ENCODE measurements around the gene DNAJB8.

The DNAJB8 gene

DNA sequence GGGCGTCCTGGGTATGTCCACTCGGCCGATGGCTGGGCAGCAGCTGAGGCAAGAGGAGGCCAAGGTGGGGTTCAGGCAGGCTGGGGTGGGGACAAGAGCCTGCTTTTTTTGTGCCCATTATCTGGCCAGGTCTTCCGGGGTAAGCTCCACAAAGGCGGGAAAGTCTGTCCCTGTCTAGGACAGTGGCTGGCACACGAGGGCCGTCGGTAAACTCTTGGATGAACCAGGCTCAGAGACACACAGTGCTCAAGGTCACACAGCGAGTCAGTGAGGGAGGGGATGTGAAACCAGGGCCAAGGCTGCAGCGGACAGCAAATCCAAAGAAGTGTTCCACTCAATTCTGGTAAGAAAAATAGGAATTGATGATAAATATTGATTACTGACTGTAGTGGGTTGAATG, 2.9 kb downstream of the DNAJB8 start:
- DNase-seq: no peak

DNA sequence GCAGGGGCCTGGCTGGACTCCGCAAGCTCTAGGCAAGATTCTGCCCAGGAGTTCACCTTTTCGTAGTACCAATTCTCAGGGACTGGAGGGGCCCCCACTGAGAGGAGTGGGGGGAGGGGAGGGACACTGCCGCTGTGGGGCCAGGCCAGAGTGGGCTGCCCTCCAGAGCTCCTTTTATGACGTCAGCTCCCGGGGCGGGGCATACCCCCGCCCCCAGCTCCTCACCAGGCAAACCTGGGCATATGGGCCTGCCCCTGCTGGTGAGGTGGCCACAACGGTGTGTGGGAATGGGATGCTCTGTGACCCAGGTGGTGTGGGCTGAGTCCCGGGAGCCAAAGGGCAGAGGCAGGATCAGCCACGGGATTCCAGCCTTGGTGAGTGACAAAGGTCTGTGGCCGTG, 3.3 kb downstream of the DNAJB8 start:
- DNase-seq: no peak

DNA sequence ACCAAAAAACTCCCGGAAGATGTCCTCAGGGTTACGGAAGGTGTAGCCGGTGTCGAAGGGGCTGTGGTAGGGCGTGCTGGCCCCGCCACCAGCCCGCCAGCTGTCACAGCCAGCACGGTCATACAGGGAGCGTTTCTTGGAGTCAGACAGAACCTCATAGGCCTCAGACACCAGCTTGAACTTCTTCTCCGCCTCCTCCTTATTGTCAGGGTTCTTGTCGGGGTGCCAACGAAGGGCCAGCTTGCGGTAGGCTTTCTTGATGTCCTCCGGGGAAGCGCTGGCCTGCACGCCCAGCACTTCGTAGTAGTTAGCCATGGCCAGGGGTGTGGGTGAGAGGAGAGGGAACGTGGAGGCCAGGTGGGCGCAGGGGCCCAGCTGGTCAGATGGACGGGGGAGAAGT, 3.8 kb downstream of the DNAJB8 start:
- no peak for DNase-seq

DNA sequence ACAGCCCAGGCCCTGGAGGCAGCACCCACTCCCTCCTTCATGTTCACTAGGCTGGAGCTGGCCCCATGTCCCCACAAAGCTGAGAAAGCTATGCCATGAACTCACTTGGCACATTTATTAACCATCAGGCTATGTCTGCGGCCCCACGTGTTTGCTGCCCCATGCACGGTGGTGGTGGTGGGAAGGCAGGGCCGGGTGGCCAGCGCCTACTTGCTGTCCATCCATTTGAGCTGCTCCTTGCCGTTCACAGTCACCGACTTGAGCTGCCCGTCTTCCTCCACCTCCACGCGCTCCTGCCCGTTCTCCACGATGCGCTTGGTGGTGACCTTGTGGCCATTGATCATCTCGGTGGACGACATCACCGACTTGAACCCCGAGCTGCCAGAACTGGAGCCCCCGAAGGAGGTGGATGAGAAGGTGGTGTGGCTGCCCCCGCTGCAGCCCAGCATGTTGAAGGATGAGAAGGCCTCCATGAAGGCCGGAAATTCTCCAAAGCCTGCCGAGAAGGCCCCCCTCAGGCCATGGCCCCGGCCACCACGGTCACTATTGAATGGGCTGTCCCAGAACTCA, 4.3 kb downstream of the DNAJB8 start:
- DNase-seq: no peak

DNA sequence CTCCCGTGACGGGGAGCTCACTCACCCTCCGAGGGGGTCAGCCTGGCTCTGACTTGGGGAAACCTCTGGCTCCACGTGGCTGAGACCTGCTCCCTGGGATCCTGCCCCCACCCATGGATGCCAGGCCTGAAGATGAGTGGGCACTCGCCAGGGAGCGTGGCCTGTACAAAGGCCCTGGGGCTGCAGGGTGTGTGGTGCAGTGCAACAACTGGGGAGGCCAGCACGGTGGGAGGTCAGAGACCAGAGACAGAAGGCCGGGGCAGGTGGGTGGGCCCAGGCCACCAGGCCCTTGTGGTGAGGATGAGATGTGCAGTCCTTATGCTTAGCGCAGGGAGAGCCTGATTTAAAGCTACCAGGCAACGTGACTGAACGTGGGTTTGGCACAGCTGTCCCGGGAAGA, 5.0 kb downstream of the DNAJB8 start:
- no peak for DNase-seq

DNA sequence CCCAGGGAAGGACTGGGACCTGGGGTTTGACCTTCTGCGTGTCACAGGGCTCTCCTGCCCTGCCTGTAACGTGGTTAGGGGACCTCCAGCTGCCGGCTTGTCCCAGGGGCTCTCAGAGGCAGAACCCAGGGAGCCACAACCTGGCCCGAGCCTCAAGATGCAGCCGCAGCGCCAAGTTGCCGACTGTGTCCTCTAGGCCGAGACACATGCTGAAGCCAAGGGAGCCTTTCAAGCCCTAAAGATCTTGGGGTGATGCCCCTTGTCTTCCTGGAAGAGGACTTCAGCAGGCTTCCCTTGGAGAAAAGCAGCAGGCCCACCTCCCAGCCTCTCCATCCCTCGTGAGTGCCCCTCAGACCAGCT, 7.2 kb downstream of the DNAJB8 start:
- no peak for DNase-seq

DNA sequence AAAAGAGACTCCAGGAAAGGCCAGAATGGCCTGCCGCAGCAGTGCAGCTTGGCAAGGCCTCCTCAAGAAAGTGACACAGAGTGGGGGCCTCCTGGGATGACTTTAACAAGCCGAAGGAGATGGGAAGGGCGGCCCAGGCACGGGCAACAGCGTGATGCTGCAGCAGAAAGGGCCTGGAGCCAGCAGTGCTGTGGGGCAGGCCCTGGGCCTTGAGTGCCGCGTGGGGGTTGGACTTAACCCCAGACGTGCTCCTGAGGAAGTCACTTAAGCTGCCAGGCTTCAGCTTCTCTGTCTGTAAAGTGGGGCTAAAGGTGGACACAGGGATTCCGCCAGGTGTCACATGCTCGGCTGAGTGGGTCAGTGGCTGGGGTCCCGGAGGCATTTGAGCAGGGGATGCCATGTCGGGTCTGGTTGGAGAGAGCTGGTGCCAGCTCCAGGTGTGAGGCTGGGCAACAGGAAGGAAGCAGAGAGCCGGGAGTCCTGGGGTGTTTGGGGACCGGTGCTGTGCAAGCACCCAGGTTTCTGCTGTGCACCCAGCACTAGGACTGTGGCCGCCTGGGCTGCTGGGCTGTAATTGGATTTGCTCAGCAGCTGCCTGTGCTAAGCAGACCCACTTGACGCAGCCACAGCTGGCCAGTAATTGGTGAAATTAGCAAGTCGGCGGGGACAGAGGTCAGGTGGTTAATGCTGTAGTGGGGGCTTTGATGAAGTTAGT, 7.8 kb downstream of the DNAJB8 start:
- DNase-seq: no peak

DNA sequence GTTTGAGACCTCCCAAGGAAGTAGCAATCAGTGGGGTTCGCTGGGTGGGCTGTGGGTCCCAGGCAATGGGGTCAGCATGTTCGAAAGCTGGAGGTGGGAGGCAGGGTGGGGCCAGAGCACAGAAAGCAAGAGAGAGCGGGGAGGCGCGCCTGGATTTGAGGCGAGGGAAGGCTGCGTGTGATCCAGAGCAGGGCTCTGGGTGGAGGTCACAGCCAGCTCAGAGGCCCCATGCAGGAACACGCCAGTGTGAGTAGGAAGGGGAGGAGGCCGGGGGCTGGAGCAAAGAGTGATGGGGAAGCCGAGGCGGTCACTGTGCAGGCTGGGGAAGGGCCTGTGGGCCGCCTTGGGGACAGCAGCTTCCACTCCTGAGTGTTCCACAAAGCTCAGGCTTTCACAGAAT, 8.8 kb downstream of the DNAJB8 start:
- DNase-seq: no peak

DNA sequence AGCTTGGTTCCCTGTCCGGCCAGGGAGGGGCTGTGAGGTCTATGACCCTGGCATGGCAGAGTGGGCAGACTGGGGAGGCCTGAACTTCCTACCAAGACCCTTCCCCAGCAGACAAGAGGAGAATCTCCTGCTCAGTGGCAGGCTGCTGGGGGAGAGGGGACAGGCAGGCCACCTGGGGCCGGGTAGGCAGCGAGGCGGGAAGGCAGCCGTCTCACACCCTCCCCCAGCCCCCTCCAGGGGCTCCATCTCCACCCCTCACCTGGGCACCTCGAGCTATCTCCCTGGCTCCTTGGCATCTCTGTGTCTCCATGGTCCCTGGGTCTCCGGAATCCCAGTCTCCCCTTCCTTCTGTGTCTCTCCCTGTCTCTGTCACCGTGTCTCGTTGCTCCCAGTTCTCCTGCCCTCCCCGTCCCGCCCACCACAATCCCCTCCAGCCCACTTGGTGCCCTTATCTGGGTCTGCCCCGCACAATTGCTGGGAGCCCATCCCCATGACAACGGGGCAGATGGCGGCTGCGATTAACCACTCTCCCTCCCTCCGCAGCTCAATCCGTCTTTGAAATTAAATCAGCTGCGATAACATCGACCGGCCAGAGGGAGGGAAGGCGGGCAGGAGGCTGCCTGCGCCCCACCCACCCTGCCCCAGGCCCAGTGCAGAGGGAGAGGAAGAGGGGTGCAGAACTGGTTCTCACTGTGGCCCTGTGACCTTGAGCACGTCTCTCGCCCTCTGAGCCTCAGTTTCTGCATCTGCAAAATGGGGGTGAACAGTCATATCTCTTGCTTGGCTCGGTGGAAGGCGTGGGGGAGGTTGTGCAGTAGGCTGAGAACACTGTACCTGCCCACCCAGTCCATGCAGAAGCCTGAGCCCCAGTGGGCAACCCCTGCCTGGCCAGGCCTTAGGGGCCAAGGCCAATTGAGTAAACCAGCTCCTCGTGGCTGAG, 9.6 kb downstream of the DNAJB8 start:
- no peak for DNase-seq

DNA sequence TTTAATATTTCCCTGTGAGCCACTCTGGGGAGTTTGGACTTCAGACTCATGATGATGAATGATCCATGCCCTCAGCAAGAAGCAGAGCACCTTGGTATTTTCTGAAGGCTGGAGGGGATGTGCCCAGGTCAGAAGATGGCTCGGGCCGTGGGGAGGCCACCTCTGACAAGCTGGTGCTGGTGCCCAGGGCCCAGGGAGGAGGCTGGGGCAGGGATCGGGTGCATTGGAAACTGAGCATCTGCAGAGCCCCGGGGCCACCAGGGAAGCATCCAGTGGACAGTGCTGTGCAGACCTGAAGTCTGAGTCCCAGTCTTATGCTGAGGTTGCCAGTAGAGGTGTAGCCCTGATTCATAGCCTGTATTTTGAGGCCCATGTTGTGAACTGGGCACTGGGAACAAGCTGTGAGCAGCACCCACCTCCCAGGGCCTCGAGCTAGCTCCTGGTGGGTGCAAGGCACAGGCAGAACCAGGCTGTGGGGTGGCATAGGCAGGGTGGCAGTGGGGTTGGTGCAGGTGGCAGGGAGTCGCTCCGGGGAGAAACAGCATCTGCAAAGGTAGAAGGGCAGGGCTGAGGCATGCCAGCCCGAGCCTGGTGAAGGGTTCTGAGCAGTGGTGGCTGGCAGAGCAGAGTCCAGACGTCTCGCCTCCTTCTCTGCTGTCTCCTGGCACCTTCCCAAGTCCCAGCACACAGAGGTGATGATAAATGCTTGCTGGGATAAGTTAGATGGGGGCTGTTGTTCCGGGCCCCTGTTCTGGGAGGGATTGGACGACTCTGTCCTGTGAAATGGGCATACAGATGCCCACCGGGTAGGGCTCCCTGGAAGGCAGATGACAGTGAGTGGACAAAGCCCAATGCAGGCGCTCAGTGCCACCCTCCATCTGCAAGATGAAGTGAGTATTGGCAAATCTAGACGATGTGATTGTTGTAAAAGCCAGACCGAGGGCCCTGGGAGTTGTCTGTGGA, 10.6 kb downstream of the DNAJB8 start:
- DNase-seq: no peak

DNA sequence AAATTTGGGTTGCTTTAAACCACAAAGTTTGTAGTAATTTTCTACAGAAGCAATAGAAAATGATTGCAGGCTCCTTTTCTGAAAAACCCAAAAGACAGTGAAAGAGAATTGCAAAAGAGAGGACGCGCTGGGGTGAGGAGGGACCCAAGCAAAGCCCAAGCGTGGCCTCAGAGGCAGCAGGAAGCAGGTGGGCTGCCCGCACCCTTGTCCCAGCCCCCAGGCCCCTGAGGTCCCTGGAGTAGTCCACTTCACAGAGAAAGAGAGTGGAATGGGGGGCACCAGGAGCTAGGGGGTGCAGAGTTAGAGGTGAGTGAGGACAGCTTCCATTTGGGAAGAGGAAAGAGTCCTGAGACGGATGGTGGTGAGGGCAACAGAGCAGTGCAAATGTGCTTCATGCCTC, 11.6 kb downstream of the DNAJB8 start:
- no peak for DNase-seq

DNA sequence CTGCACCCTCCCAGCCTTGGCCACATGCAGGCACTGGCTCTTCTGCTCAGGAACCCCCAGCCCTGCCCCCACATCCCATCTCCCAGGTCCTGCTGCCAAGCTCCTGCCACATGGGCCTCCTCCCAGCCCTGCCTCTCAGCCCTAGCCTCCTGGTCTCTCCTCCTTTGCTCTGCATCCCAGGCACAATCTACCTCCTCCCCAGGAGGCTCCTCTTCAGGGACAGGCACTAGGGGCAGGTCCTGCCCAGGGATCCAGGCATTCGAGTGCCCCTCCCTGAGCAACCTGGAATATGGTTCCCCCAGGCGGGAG, 12.4 kb downstream of the DNAJB8 start:
- no peak for DNase-seq

DNA sequence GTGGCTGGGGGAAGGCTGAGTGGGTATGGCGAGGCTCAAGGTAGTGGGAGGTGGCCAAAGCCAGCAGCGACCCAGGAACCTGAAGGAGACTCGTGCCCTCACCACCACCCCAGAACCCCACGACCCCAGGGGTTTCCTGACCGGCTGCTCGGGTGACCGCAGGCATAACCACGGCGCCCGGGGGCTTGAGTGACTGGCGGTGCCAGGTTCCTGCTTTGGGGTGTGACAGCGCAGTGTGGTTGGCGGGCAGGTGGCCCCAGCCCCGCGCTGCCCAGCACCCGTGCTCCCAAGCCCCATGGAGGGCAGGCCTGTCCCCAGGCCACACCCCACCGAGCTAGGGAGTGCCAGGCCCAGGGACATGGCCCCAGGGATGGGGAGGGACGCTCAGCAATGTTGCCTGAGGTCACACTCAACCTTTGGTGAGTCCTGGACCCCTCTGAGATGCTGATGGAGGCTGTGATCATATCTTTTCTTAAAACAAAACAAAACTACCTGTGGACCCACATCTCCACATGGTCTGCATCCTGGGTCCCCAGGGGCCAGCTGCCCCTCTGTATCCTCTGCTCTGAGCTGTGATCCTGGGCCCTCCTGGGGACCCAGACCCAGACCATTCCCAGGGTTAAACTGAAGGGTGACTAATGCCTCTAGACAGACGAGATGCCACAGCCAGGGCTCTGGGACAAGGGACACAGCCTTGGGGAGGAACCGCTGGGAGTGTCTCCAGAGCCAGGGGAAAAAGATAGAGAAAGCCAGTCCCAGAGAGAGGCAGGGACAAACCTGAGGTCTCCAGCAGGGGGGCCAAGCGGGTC, 13.0 kb downstream of the DNAJB8 start:
- no peak for DNase-seq

DNA sequence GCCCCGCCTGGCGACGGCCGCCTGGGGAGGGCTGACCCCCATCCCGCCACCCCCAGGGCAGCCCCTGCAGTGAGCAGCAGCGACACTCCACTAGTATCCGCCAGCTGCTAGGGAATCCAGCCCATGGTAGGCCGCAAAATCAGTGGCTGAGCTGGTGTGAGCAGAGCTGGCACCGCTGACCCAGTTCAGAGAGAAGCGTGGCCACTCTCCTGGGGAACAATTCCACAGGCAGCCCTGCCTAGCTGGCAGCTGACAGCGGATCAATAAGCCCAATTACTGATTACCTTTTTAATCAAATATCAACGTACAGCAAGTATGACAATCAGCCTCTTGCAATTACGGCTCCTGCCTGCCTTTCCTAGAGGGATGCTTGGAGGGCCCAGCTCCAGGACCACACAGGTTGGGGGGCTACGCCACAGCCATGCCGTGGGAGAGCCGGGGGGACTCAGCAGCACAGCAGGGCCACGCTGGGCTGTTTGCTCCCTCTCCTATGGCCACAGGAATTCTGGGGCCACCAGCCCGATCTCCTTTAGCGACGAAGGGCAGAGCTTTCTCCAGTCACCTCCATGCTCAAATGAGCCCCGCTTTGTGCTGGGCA, 13.9 kb downstream of the DNAJB8 start:
- DNase-seq: no peak

DNA sequence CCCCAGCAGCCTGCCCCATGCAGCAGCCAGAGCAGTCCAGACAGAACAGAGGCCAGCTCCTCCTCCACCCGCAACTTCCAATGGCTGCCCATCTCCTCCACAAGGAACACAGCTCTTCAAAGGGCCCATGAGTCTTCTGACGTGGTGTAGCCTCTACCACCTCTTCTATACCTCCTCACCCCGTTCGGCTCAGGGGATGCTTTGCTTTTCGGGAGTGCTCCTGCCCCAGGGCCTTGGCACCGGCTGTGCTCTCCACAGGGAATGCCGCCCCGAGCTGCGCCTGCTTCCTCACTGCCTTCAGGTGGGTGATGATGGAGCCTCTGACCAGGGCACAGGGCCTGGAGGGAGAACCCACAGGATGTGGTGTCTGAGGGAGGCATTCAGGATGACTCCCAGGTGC, 14.6 kb downstream of the DNAJB8 start:
- DNase-seq: no peak

DNA sequence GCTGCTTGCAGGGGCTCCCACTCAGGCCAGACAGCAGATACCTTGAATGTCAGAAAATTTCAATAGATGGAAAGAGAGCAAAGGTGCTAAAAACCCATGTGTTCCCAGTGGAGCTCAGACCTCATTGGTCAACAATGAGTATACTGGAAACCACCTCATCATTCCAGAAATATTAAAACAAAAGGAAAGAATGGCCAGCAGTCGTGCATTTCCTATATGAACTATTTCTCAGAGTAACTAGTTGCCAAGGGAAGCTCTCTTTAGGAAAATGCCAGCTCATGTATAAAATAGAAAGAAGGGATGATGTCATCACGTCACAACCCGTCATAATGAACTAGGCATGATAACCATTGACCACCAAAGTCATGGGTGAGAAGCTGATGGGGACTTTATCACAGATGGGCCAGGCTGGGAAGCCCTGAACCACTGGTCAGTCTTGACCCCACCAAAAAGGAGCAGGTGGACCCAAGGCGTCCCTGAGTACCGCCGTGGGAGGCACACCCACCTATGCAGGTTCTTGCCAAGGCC, 17.5 kb downstream of the DNAJB8 start:
- no peak for DNase-seq

DNA sequence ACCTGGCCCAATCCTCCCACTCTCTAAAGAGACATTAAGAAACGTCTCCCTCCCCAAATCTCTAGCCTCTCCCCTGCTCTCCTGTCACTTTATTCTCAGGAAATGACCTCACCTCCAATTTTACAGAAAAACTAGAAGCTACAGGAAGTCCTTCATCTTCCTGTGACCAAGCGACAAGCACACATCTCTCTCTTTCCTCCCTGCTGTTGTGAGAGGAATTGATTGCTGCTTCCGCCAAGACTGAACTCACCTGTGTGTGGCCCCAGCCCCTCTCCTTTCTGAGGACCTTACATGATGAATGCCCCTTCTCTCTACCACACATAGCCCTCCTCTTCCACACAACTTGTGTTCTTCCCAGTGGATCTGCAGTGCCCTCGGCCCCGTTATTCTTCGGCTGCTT, 18.2 kb downstream of the DNAJB8 start:
- no peak for DNase-seq

DNA sequence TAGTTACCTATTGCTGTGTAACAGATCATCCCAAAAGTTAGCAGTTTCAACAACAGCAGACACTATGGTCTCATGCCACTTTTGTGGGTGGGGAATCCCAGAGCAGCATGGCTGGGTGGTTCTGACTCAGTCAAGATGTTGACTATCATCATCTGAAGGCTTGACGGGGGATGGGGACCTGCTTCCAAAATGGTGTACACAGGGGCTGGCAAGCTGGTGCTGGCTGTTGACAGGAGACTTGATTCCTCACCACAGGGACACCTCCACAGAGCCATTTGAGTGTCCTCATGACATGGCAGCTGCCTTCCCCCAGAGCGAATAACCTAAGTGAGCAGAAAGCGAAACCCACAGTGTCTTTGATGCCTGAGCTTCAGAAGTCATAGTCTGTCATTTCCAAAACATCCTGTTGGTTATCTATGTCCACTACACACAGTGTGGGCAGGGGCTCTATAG, 19.1 kb downstream of the DNAJB8 start:
- peak; percentile 80 for DNase-seq

DNA sequence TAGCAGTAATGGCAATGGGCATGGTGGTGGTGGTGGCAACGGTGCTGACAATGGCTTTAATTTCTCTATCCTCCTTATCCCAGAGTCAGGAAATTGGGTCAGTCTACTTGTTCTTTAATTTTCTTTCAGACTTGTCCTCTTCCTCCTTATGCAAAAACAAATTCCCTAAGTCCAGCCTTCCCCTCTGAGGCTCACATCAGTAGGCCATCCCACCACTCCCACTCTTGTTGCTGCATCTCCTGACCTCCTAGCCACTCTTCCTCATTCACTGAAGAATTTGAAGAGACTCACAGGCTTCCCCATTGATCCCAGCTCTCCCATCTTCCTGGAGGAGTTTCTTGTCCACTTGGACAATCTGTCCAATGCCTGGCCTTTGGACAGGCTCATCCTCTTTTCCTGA, 19.9 kb downstream of the DNAJB8 start:
- DNase-seq: no peak

DNA sequence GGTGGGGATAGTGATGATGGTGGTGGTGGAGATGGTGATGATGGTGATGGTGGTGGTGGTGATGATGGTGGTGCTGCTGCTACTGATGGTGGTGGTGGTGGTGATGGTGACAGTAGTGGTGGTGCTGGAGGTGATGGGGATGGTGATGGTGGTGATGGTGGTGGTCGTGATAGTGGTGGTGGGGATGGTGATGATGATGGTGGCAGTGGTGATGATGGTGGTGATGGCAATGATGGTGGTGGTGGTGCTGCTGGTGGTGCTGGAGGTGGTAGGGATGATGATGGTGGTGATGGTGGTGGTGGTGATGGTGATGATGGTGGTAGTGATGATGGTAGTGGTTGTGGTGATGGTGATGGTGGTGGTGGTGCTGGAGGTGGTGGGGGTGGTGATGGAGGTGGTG, 21.3 kb downstream of the DNAJB8 start:
- DNase-seq: no peak

DNA sequence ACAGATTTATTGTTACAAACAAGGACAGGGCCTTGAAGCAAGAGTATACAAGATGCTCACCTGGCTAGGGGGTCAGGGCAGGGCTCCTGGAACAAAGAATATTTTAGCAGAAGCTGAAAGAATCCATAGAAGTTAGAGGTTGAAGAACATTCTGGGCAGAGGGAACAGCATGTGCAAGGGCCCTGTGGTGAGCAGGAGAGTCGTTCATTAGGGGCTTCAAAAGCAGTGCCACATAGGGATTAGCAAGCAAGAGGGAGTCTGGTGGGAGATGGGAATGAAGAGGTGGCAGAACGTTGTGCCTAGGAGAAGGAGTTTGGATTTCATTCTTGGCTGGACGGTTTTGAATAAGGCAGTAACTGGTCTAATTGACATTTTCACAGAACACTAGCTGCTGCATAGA, 22.9 kb downstream of the DNAJB8 start:
- no peak for DNase-seq

Measured in activated CD8-positive, alpha-beta memory T cell treated with anti-CD3 and anti-CD28 coated beads, Interleukin-2, amount 50 U/mL, for 48 hours (primary cell).